K562 (cell line): Measurements from ENCODE around the gene GPD2. TPM values are rescaled to one million over a fixed set of nuclear protein-coding genes. Genes with fewer than 3 reads are reported as not detected.

Source experiments
- ATAC-seq: fragments of 200-7000 bp; cut with Tn5 transposase; 3 replicates; pipeline ENCODE4 v1.9.1; 2020; ENCODE audit warnings: moderate library complexity
- BruUV-seq: library from RNA; stranded (reverse); fragments of 400-500 nt; replicated peaks from 2 replicates; lab custom pipeline; 2021; lab: Mats Ljungman, UMichigan
- CTCF ChIA-PET: fragments of 300-600 bp; formaldehyde crosslinking; extraction: SDS; loops from one replicate; lab custom pipeline; 2021; ENCODE audit warnings: low intra/inter-chr PET ratio; lab: Yijun Ruan, JAX
- POLR2A ChIA-PET: fragments of 300-600, 350-650 bp; sonication (Branson Sonifier 250); formaldehyde crosslinking; extraction: SDS; loops from one replicate; lab custom pipeline; 2021; ENCODE audit warnings: antibody characterized with exemption, inconsistent platforms; lab: Yijun Ruan, JAX
- DNase-seq, 4 experiments: peaks; one replicate each; pipeline versions ENCODE4 v3.0.0 to v3.0.0-alpha.2; 2011 to 2018; ENCODE audit warnings: low spot score in 3 of 4, mixed read lengths in 3 of 4; ENCODE audit errors: extremely low read depth in 1 of 4
- FAIRE-seq: peaks from 2 replicates; lab custom pipeline; 2011; peaks lifted over from hg19 to GRCh38; lab: Jason Lieb, UNC
- H2AFZ ChIP-seq: 2 replicates; pipeline ENCODE4 v1.6.0; 2011; ENCODE audit warnings: low read depth, low read length, control low read depth, inconsistent platforms
- H3K27ac ChIP-seq: fragments of 200-600 bp; 3 replicates; pipeline ENCODE4 v1.8.0; 2011; ENCODE audit warnings: low read depth, mild to moderate bottlenecking, control low read depth, inconsistent platforms, low read length, moderate library complexity, mixed read lengths; ENCODE audit errors: extremely low read depth
- H3K27me3 ChIP-seq, 2 experiments: fragments of 300-600 bp in 1 of 2; 2 replicates in 1 of 2; 3 replicates in 1 of 2; pipeline versions ENCODE4 v1.6.0 to v1.8.0; 2011; ENCODE audit warnings: inconsistent platforms in 2 of 2, low read length in 2 of 2, mild to moderate bottlenecking in 1 of 2, mixed read lengths in 1 of 2, moderate library complexity in 1 of 2; ENCODE audit not compliant: control insufficient read depth in 2 of 2, insufficient read depth in 2 of 2
- H3K36me3 ChIP-seq: fragments of 300-600 bp; 3 replicates; pipeline ENCODE4 v1.8.0; 2011; ENCODE audit warnings: mild to moderate bottlenecking, low read length, inconsistent platforms; ENCODE audit not compliant: control insufficient read depth, insufficient read depth
- H3K4me1 ChIP-seq, 2 experiments: fragments of 200-600 bp in 1 of 2; replicated peaks in 1 of 2; 2 replicates in 1 of 2; 3 replicates in 1 of 2; pipeline versions ENCODE4 v1.5.1 to v1.8.0; 2011; ENCODE audit warnings: inconsistent platforms in 2 of 2, low read length in 2 of 2, mild to moderate bottlenecking in 1 of 2, mixed read lengths in 1 of 2, moderate library complexity in 1 of 2; ENCODE audit not compliant: control insufficient read depth in 2 of 2, insufficient read depth in 2 of 2
- H3K4me2 ChIP-seq: 2 replicates; pipeline ENCODE4 v1.6.1; 2011; ENCODE audit warnings: low read length, control low read depth, inconsistent platforms, mixed read lengths; ENCODE audit not compliant: insufficient read depth
- H3K4me3 ChIP-seq: fragments of 200-600 bp; sonication (generic), shearing (Covaris generic); 2 replicates; pipeline ENCODE4 v1.5.1; 2016; ENCODE audit warnings: control low read depth, inconsistent platforms
- H3K79me2 ChIP-seq: fragments of 200-600 bp; 3 replicates; pipeline ENCODE4 v1.8.0; 2011; ENCODE audit warnings: low read length, inconsistent platforms; ENCODE audit not compliant: control insufficient read depth, insufficient read depth
- H3K9ac ChIP-seq, 2 experiments: 2 replicates each; pipeline versions ENCODE4 v1.6.0 to v1.6.1; 2011; ENCODE audit warnings: low read depth in 2 of 2, low read length in 2 of 2, control low read depth in 1 of 2, inconsistent platforms in 1 of 2, mild to moderate bottlenecking in 1 of 2, mixed read lengths in 1 of 2; ENCODE audit not compliant: insufficient read depth in 1 of 2
- H3K9me1 ChIP-seq: one replicate; pipeline ENCODE4 v1.6.0; 2011; ENCODE audit warnings: inconsistent platforms, mild to moderate bottlenecking, low read length, moderate library complexity; ENCODE audit not compliant: control insufficient read depth, insufficient read depth
- H3K9me3 ChIP-seq: replicated peaks from 2 replicates; pipeline ENCODE4 v1.5.1; 2011; ENCODE audit warnings: low read depth, low read length, inconsistent platforms; ENCODE audit not compliant: control insufficient read depth, insufficient read depth
- H4K20me1 ChIP-seq: replicated peaks from 2 replicates; pipeline ENCODE4 v1.6.1; 2011; ENCODE audit warnings: low read length, inconsistent platforms, mixed read lengths; ENCODE audit not compliant: control insufficient read depth, insufficient read depth
- FOXJ2 ChIP-seq: fragments of 200-800 bp; sonication (Bioruptor generic); IDR thresholded peaks from 2 replicates; pipeline ENCODE4 v1.6.1; 2016; ENCODE audit warnings: missing genetic modification characterization, missing compliant biosample characterization
- SMARCA4 ChIP-seq: fragments of 450-650 bp; IDR thresholded peaks from 2 replicates; pipeline ENCODE4 v1.6.1; 2016
- ZBTB33 ChIP-seq: sonication (generic); formaldehyde crosslinking; IDR thresholded peaks from 2 replicates; pipeline ENCODE4 v1.8.1; 2023; ENCODE audit warnings: mild to moderate bottlenecking, missing genetic modification reagents
- WGBS: fragments of 100-300 bp; shearing (Covaris generic); methylation state at CpG from one replicate; pipeline ENCODE4 v1.1.6; 2016; ENCODE audit warnings: low coverage, mixed read lengths; ENCODE audit not compliant: insufficient coverage; ENCODE audit errors: missing lambda C conversion rate; 5-methylcytosine and 5-hydroxymethylcytosine counted together
- in situ Hi-C: fragments of 300-500 bp; cut with MboI; formaldehyde crosslinking; loops from 4 replicates; pipeline ENCODE4 v1.15.0; 2018; ENCODE audit warnings: inconsistent platforms, mixed read lengths
- intact Hi-C: fragments of 100-400 bp; cut with micrococcal nuclease; formaldehyde crosslinking; loops from 2 replicates; pipeline ENCODE4 v1.14.2; 2022
- polyA plus RNA-seq, 8 experiments: library from polyadenylated mRNA; depleted of rRNA in 4 of 8; stranded (reverse) in 5 of 8; unstranded in 3 of 8; fragments of >200 nt; fragmentation: Nextera tagmentation in 2 of 8; fragmentation: Illumina TruSeq in 1 of 8; extraction: Ambion mirVana in 2 of 8; extraction: Trizol in 1 of 8; gene quantifications; 2 replicates each; pipeline versions ENCODE4 v1.2.1 to v1.2.3, GENCODE V29; 2011 to 2014; ENCODE audit warnings: inconsistent platforms in 1 of 8, missing spikeins in 1 of 8
- total RNA-seq, 7 experiments: library from RNA; depleted of rRNA in 6 of 7; stranded (reverse); fragments of >200 nt in 6 of 7; fragmentation: Illumina TruSeq in 2 of 7; extraction: Trizol in 2 of 7; gene quantifications; 2 replicates each; pipeline versions ENCODE4 v1.2.1 to v1.2.3, GENCODE V29; 2011 to 2021; ENCODE audit warnings: low replicate concordance in 1 of 7

The GPD2 gene
- total and polyA plus RNA-seq, 9 of the 15 experiments (the other 6 are each of a cell fraction or from before 2014, with no cell fraction given) = 5.2 to 39.2 (median 19.0) TPM

GRCh38 chr2:156394033-156394741, 42.0 kb upstream of the GPD2 start:
- DNase-seq = no peak
- POLR2A ChIA-PET = interaction anchor here (0.7 kb wide), 1 partner anchor 8 kb away, joined by 5 read pairs; no protein-coding TSS in a partner anchor
- H3K4me2 ChIP-seq = no peak overlapping the region
- no peaks in the 10 kb centered on the region for H3K4me1 ChIP-seq
- H3K79me2 ChIP-seq = no peaks in the 10 kb centered on the region
- intact Hi-C loops (no loop called here), in situ Hi-C loops (no loop called here)
- H3K9me3 ChIP-seq = no peaks in the 10 kb centered on the region
- no peak overlapping the region for H3K9ac ChIP-seq
- no TSS peak for BruUV-seq
- H3K9me1 ChIP-seq = no peaks in the 10 kb centered on the region
- H3K4me3 ChIP-seq = no peak overlapping the region
- WGBS = 82% methylated on average over 15 of the region's 26 CpGs
- ATAC-seq = no peak
- no peak overlapping the region for H3K27ac ChIP-seq
- TF ChIP-seq ZBTB33 (peak; percentile 88), SMARCA4 (no peak), FOXJ2 (no peak)
- H2AFZ ChIP-seq = no peak overlapping the region
- H3K27me3 ChIP-seq = no peaks in the 10 kb centered on the region
- CTCF ChIA-PET = no interaction called here
- no peaks in the 10 kb centered on the region for H3K36me3 ChIP-seq
- no peaks in the 10 kb centered on the region for H4K20me1 ChIP-seq
- no peak for FAIRE-seq
